ENCODE data around the gene SEC61G. TPM values are rescaled to one million over a fixed set of nuclear protein-coding genes. Genes with fewer than 3 reads are reported as not detected.

SEC61G gene
- total RNA-seq, 1 experiment from 2014 or later, result 176 TPM

- H3K9ac ChIP-seq (ENCODE audit: extremely low read depth, insufficient read length, low read length), result no peak overlapping the region
- H3K4me1 ChIP-seq (ENCODE audit: insufficient read depth, low read length), result peaks cover 14% of the 10 kb centered on the region; the same call in 1 of the 2 replicates
- H3K23me2 ChIP-seq (ENCODE audit: insufficient read length, low read depth, low read length, poor library complexity, severe bottlenecking), result no peaks in the 10 kb centered on the region
- H3K9me3 Mint-ChIP-seq, result no peaks in the 10 kb centered on the region; a peak in 1 of 5 replicates
- no peaks in the 10 kb centered on the region for H3K27me3 ChIP-seq (ENCODE audit: insufficient read depth, low read length)
- no peak overlapping the region for H3K27ac ChIP-seq (ENCODE audit: insufficient read length, low read depth, low read length)
- no peak overlapping the region for H3T11ph ChIP-seq (ENCODE audit: low read length)
- no peak overlapping the region for H2AFZ ChIP-seq (ENCODE audit: low read length)
- no peak overlapping the region for H3K4ac ChIP-seq (ENCODE audit: low read depth, low read length)
- no peaks in the 10 kb centered on the region for H3K9me3 ChIP-seq (ENCODE audit: control insufficient read depth, low read depth, low read length)
- peaks cover 12% of the 10 kb centered on the region for H3K27me3 Mint-ChIP-seq (ENCODE audit: low read depth)
- no peak overlapping the region for H4K5ac ChIP-seq (ENCODE audit: insufficient read length, low read depth, low read length)
- TF ChIP-seq, protein P1, sequence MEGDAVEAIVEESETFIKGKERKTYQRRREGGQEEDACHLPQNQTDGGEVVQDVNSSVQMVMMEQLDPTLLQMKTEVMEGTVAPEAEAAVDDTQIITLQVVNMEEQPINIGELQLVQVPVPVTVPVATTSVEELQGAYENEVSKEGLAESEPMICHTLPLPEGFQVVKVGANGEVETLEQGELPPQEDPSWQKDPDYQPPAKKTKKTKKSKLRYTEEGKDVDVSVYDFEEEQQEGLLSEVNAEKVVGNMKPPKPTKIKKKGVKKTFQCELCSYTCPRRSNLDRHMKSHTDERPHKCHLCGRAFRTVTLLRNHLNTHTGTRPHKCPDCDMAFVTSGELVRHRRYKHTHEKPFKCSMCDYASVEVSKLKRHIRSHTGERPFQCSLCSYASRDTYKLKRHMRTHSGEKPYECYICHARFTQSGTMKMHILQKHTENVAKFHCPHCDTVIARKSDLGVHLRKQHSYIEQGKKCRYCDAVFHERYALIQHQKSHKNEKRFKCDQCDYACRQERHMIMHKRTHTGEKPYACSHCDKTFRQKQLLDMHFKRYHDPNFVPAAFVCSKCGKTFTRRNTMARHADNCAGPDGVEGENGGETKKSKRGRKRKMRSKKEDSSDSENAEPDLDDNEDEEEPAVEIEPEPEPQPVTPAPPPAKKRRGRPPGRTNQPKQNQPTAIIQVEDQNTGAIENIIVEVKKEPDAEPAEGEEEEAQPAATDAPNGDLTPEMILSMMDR (conservative IDR thresholded peaks at IDR 0.05), result no peak
- no peaks in the 10 kb centered on the region for H3K79me2 ChIP-seq (ENCODE audit: insufficient read depth, low read length)
- H2BK20ac ChIP-seq (ENCODE audit: low read depth, low read length, poor library complexity, severe bottlenecking), result no peak overlapping the region
- H2BK5ac ChIP-seq (ENCODE audit: insufficient read length, low read length), result no peak overlapping the region
- H3K27ac Mint-ChIP-seq, result no peak overlapping the region
- no peak overlapping the region for H3K18ac ChIP-seq (ENCODE audit: insufficient read length, low read depth, low read length)
- no CpG with 5 or more reads among the region's 4 CpGs for WGBS (ENCODE audit: extremely low coverage, insufficient read length, low lambda C conversion rate)
- H3K56ac ChIP-seq (ENCODE audit: insufficient read length, low read depth, low read length), result no peak overlapping the region
- H3K4me1 Mint-ChIP-seq, result peaks cover 28 to 33% of the 10 kb centered on the region in 2 experiments
- no peak overlapping the region for H4K8ac ChIP-seq (replicated peaks; ENCODE audit: insufficient read length, low read depth, low read length)
- H3K4me3 Mint-ChIP-seq, result no peak overlapping the region
- H2BK12ac ChIP-seq (ENCODE audit: insufficient read length, low read depth, low read length), result no peak overlapping the region
- no peaks in the 10 kb centered on the region for H3K79me1 ChIP-seq (ENCODE audit: insufficient read depth, low read depth, low read length, poor library complexity, severe bottlenecking)
- no peak overlapping the region for H4K91ac ChIP-seq (ENCODE audit: insufficient read length, low read depth, low read length)
- H2BK15ac ChIP-seq (ENCODE audit: low read depth, low read length), result no peak overlapping the region
- no peak overlapping the region for H2BK120ac ChIP-seq (ENCODE audit: low read depth, low read length, poor library complexity, severe bottlenecking)
- DNase-seq, result no peak
- no peak overlapping the region for H3K4me2 ChIP-seq (ENCODE audit: insufficient read depth, insufficient read length, low read length)
- no peak overlapping the region for H3K14ac ChIP-seq (ENCODE audit: insufficient read depth, low read length)
- no peaks in the 10 kb centered on the region for H4K20me1 ChIP-seq (ENCODE audit: control insufficient read depth, insufficient read depth, insufficient read length)
- H2AK5ac ChIP-seq (ENCODE audit: insufficient read length, low read length), result no peak overlapping the region
- H3K23ac ChIP-seq (ENCODE audit: insufficient read length, low read depth, low read length), result no peak overlapping the region
- peaks cover 0 to 6% (median 0%) of the 10 kb centered on the region in 3 experiments; a peak in 1 of 7 replicates for H3K36me3 Mint-ChIP-seq (ENCODE audit: insufficient read depth in 1 of 3, low read depth in 3 of 3)
Measured at GRCh38 chr7:54783952-54784351, 24.9 kb upstream of the SEC61G start.
